Pons (tissue), 1 donor: ENCODE data around the gene NARF.
A peak's percentile ranks its signal among the peaks of the same experiment; 100 is the strongest.
"Not testable (repeated sequence)": the region's sequence is repeated elsewhere in the genome, so short reads cannot be mapped to it uniquely, and the experiment has no call there.

Source experiments
- DNase-seq: peaks from one replicate; pipeline ENCODE4 v3.0.0-alpha.2; 2016; ENCODE audit warnings: low spot score

NARF gene

GRCh38 chr17:82458179-82458884, at the start of gene NARF:
Gene NARF, plus strand, starts transcription at chr17:82458741. Its CDS starts 63 bp downstream, at chr17:82458804.
- peak; percentile 99 for DNase-seq

GRCh38 chr17:82408938-82409318, 49.6 kb upstream of the NARF start:
- no peak for DNase-seq

- no peak for DNase-seq
Observed at GRCh38 chr17:82410014-82410716, 48.4 kb upstream of the NARF start.

DNA sequence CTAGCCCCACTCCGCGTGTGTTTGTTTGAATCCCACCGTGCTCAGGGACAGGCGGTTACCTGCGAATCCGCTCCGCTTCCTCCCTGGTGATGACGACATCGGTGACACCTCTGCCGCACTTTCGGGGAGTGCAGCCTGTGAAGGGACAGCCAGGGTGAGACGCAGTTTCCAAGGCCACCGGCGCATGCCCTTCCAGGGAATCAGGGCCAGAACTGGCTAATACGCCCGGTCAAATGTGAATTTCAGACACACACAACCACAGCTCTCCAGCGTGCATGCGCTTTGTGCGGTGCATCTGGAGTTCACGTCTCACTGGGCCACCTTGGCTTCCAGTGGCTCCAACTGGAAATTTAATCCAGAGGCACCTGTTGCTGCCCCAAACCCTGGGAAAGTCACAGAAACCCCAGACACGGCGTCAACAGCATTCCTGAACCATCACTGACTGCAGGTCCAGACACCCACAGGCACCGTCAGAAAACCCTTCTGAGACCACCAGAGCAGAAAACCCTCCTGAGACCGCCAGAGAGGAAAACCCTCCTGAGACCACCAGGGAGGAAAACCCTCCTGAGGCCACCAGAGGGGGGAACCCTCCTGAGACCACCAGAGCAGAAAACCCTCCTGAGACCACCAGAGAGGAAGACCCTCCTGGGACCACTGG, 47.0 kb upstream of the NARF start:
- DNase-seq, result no peak

DNA sequence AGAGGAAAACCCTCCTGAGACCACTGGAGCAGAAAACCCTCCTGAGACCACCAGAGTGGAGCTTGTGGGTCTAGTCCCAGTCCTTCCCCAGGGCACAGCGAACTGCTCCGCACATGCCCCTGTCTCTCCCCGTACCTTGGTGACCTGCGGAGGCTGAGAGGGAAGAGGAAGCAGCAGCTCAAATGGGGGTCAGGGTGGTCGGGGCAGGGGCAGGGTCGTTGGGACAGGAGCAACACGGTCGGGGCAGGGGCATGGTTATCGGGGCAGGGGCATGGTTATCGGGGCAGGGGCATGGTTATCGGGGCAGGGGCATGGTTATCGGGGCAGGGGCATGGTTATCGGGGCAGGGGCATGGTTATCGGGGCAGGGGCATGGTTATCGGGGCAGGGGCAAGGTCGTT, 46.5 kb upstream of the NARF start:
- not testable (repeated sequence) for DNase-seq

DNA sequence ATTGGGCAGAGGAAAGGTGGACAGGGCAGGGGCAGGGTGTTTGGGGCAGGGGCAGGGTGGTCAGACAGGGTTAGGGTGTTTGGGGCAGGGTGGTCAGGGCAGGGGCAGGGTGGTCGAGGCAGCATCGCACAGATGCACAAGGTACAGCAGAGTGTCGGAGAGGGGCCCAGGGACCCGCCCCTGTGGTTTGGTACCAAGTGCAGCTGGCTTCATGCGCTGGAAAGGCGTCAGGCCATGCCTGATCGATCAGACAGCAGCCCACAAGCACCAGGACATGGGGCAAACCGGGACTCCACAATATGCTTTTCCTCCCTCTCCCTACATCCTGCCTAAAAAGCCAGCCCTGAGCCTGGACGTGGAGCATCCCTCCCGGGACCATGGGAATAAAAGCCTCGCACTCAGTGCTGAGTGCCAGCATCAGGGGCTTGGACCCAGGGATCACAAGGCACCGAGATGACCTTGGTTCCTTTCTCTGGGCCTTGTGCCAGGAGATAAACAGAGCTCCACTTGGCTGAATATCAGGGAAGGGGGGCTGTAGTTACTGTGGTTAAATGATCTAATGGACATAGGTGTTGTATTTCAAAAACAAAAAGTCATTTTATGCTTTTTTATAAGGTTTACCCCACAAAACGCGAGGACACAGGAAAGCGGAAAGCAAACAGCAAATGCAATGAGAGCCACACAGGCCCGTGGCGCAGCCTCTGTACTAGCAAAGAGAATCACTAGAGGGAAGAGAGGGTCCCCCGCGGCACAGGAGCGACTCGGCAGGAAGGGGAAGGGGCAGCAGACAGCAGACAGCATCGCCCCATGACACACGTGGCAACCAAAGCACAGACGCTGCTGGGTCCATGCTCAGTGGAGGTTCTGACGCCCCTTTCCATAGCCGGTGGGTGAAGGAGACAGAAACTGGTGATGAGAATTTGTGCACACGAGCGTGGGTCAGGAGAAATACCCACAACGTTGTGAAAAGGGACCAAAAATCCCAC, 45.7 kb upstream of the NARF start:
- no peak for DNase-seq

- peak; percentile 55 for DNase-seq
Observed at GRCh38 chr17:82414548-82415281, 43.8 kb upstream of the NARF start.

DNA sequence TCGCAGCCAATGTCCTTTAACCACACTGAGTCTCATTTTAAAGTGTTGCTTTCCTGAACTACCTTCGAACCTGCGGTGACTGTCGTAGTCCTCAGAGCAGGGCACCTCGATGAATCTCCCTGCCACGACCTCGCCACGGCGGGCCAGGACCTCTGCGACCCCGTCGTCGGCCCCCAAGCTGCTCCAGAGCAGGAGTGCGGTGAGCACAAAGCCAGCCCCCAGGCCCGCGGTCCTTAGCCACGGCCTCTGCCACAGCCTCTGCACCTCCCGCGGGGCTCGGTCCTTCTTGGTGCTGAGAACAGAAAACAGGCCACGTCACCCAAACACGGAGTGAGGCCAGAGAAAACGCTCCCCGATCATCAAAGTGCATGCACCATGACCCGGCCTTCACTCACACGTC, 43.2 kb upstream of the NARF start:
- no peak for DNase-seq

- no peak for DNase-seq
Observed at GRCh38 chr17:82415786-82416185, 42.8 kb upstream of the NARF start.

DNA sequence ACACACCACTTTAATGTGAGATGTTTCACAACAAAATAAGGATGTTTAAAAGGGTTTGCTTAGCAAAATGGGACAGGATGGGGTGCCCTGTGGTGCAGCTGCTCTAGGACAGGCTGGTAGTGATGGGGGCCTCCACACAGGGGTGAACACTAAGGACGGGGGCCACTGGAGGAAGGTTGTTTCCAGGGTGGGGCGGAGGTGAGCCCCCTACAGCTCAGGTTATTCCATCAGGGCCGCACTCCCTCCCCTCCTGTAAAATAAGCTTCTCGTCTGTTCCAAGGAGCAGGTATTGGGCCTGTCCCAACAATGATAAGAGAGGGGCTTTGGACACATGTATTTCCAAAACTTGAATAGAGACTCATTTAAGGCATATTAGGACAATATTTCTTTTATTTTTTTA, 42.3 kb upstream of the NARF start:
- no peak for DNase-seq

DNA sequence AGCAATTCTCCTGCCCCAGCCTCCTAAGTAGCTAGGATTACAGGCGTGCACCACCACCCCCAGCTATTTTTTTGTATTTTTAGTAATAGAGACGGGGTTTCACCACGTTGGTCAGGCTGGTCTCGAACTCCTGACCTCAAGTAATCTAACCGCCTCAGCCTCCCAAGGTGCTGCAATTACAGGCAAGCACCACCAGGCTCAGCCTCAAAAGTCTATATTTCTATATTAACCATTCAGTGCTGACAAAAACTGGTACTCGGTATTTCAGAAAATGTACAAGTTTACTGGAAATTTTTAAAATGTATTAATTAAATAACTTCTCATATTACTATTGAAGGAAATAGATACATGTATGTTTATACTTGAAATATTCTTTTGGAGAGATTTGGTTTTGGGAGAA, 41.8 kb upstream of the NARF start:
- DNase-seq, result no peak

GRCh38 chr17:82418001-82418986, 40.2 kb upstream of the NARF start, which contains the start of the genes HEXD and OGFOD3:
Gene HEXD, plus strand, starts transcription at chr17:82418347. Its CDS starts 1,453 bp downstream, at chr17:82419800.
Gene OGFOD3, minus strand, starts transcription at chr17:82418586. Its CDS starts 101 bp downstream, at chr17:82418485.
- peak; percentile 72 for DNase-seq

GRCh38 chr17:82419540-82419939, 39.0 kb upstream of the NARF start:
- peak; percentile 28 for DNase-seq

- DNase-seq, result no peak
Observed at GRCh38 chr17:82424001-82424862, 34.3 kb upstream of the NARF start.

GRCh38 chr17:82424863-82425159, 33.7 kb upstream of the NARF start:
- DNase-seq, result no peak

DNA sequence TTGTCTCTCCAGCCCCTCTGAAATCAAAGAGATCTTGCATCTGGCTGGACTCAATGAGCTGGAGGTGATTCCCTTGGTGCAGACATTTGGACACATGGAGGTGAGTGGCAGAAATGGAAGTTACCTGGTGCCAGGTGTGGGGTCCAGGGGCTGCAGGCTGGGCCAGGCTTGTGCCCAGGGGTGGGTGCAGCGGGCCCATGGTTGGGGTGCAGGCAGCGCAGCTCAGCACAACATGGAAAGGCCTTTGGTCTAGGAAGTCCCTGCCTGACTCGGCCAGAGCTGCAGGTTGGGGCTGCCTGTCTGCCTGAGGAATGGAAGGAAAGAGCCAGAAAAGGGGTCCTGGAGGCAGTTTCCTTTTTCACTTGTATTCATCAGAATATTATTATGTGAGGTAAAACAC, 30.0 kb upstream of the NARF start:
- no peak for DNase-seq

DNA sequence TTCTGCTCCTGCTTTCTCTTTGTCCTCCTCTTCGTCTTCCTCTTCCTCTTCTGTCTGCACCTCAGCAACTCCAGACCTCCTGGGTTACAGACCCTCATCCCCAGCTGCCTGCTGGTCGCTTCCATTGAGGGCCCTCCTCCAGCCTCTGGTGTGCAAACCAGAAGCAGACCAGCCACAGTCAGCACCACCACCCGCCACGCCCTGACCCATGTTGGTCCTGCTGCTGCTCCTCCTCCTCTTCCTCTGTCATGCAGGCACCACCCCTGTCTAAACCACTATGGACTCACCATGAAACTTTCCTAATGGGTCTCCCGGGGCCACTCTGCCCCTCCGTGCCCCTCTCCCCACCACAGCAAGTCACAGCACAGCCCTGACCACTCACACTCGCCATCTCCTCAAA, 28.7 kb upstream of the NARF start:
- DNase-seq, result no peak

- DNase-seq, result no peak
Observed at GRCh38 chr17:82432017-82432416, 26.5 kb upstream of the NARF start.
